ENCODE data around the gene FXYD5.

DNA sequence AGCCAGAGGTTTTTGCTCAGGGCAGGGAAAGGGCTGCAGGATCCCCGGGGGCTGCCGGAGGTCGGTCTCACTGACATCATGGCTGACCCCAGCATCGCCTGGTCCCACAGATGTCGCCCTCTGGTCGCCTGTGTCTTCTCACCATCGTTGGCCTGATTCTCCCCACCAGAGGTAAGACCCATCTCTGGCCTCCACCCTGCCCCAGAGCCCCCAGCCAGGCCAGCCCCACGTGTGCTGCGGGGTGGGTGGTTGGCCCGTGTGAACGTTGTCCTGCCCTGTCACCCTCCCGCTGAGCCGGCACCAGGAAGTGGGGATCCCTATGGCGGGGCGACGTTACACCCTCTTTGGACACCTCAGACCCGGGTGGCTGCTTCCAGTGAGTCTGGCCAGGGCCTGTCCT, 906 bp downstream of the FXYD5 start:
- TF ChIP-seq, protein P1, sequence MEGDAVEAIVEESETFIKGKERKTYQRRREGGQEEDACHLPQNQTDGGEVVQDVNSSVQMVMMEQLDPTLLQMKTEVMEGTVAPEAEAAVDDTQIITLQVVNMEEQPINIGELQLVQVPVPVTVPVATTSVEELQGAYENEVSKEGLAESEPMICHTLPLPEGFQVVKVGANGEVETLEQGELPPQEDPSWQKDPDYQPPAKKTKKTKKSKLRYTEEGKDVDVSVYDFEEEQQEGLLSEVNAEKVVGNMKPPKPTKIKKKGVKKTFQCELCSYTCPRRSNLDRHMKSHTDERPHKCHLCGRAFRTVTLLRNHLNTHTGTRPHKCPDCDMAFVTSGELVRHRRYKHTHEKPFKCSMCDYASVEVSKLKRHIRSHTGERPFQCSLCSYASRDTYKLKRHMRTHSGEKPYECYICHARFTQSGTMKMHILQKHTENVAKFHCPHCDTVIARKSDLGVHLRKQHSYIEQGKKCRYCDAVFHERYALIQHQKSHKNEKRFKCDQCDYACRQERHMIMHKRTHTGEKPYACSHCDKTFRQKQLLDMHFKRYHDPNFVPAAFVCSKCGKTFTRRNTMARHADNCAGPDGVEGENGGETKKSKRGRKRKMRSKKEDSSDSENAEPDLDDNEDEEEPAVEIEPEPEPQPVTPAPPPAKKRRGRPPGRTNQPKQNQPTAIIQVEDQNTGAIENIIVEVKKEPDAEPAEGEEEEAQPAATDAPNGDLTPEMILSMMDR (IDR thresholded peaks at IDR 0.05) = no peak
- TF ChIP-seq POLR2A (IDR thresholded peaks at IDR 0.05) = no peak

Measured in right lobe of liver (tissue), 4 donors.